ENCODE measurements around the gene TRAK1.

The TRAK1 gene

GRCh38 chr3:42194943-42195510 is 103.9 kb downstream of the TRAK1 start:
- in situ Hi-C loops (cut with HindIII; ENCODE audit: low sequenced_read_pairs), result no loop called here
- no peak for DNase-seq (ENCODE audit: low read depth)
- H3K4me3 ChIP-seq (ENCODE audit: low read depth, low read length), result no peak overlapping the region
- no peak for TF ChIP-seq CTCF (IDR thresholded peaks at IDR 0.05; ENCODE audit: low read depth, low read length, missing control alignments)

- no peak overlapping the region for H3K4me3 ChIP-seq (ENCODE audit: low read depth, low read length)
- in situ Hi-C loops (cut with HindIII; ENCODE audit: low sequenced_read_pairs), result no loop called here
- no peak for TF ChIP-seq CTCF (IDR thresholded peaks at IDR 0.05; ENCODE audit: low read depth, low read length, missing control alignments)
- DNase-seq (ENCODE audit: low read depth), result no peak
Measured at GRCh38 chr3:42195879-42196330, 104.7 kb downstream of the TRAK1 start.

GRCh38 chr3:42198709-42199108 is 107.6 kb downstream of the TRAK1 start:
- DNase-seq (ENCODE audit: low read depth), result no peak
- no peak overlapping the region for H3K4me3 ChIP-seq (ENCODE audit: low read depth, low read length)
- in situ Hi-C loops (cut with HindIII; ENCODE audit: low sequenced_read_pairs), result no loop called here
- TF ChIP-seq CTCF (IDR thresholded peaks at IDR 0.05; ENCODE audit: low read depth, low read length, missing control alignments), result no peak

- no peak for DNase-seq (ENCODE audit: low read depth)
- in situ Hi-C loops (cut with HindIII; ENCODE audit: low sequenced_read_pairs), result no loop called here
- no peak for TF ChIP-seq CTCF (IDR thresholded peaks at IDR 0.05; ENCODE audit: low read depth, low read length, missing control alignments)
- H3K4me3 ChIP-seq (ENCODE audit: low read depth, low read length), result no peak overlapping the region
Measured at GRCh38 chr3:42202217-42202865, 111.2 kb downstream of the TRAK1 start.

GRCh38 chr3:42204867-42205599 is 113.9 kb downstream of the TRAK1 start:
- in situ Hi-C loops (cut with HindIII; ENCODE audit: low sequenced_read_pairs), result no loop called here

More at GRCh38 chr3:42204867-42205599, 113.9 kb downstream of the TRAK1 start:
- no peak for TF ChIP-seq CTCF (IDR thresholded peaks at IDR 0.05; ENCODE audit: low read depth, low read length, missing control alignments)
- no peak overlapping the region for H3K4me3 ChIP-seq (ENCODE audit: low read depth, low read length)
- DNase-seq (ENCODE audit: low read depth), result no peak
